Stimulated activated CD4-positive, alpha-beta T cell treated with anti-CD3 and anti-CD28 coated beads, Interleukin-2, amount 100 ng/mL, for 24 hours (primary cell): ENCODE data around the gene RNASE7.
"Not testable (repeated sequence)": the region's sequence is repeated elsewhere in the genome, so short reads cannot be mapped to it uniquely, and the experiment has no call there.

Source experiments
- DNase-seq, 2 donors: peaks; one replicate each; pipeline ENCODE4 v3.0.0-alpha.2; 2020

Gene RNASE7

GRCh38 chr14:21041676-21042433 lies at the start of gene RNASE7:
Gene RNASE7, plus strand, starts transcription at chr14:21042362. Its CDS starts 631 bp downstream, at chr14:21042993.
- no peak for DNase-seq

- DNase-seq = no peak
Measured at GRCh38 chr14:20996521-20996920, 45.6 kb upstream of the RNASE7 start.

- DNase-seq = no peak
Measured at GRCh38 chr14:20997115-20997514, 45.0 kb upstream of the RNASE7 start.

- DNase-seq = no peak
Measured at GRCh38 chr14:20997564-20997963, 44.6 kb upstream of the RNASE7 start.

- DNase-seq = no peak
Measured at GRCh38 chr14:20998139-20998538, 44.0 kb upstream of the RNASE7 start.

- DNase-seq = no peak
Measured at GRCh38 chr14:20998674-20999366, 43.3 kb upstream of the RNASE7 start, which contains the start of gene SLC39A2. Gene SLC39A2, plus strand, starts transcription at chr14:20999293. Its CDS starts 154 bp downstream, at chr14:20999447.

- DNase-seq = no peak
Measured at GRCh38 chr14:20999591-20999990, 42.6 kb upstream of the RNASE7 start.

- DNase-seq = no peak
Measured at GRCh38 chr14:21001218-21001617, 40.9 kb upstream of the RNASE7 start.

GRCh38 chr14:21003788-21004346 lies 38.3 kb upstream of the RNASE7 start:
- no peak for DNase-seq

- DNase-seq = not testable (repeated sequence)
Measured at GRCh38 chr14:21009721-21010120, 32.4 kb upstream of the RNASE7 start.

GRCh38 chr14:21011136-21011535 lies 31.0 kb upstream of the RNASE7 start:
- no peak for DNase-seq

GRCh38 chr14:21014761-21015190 lies 27.4 kb upstream of the RNASE7 start:
- peak; percentile 86 to 89 for DNase-seq

GRCh38 chr14:21015312-21015711 lies 26.9 kb upstream of the RNASE7 start:
- no peak for DNase-seq

- DNase-seq = no peak
Measured at GRCh38 chr14:21016413-21017190, 25.6 kb upstream of the RNASE7 start.

- DNase-seq = no peak
Measured at GRCh38 chr14:21017528-21018245, 24.5 kb upstream of the RNASE7 start.

- DNase-seq = no peak
Measured at GRCh38 chr14:21018286-21018685, 23.9 kb upstream of the RNASE7 start.

- no peak for DNase-seq
Measured at GRCh38 chr14:21018781-21019180, 23.4 kb upstream of the RNASE7 start.

- DNase-seq = no peak
Measured at GRCh38 chr14:21019366-21019765, 22.8 kb upstream of the RNASE7 start.

GRCh38 chr14:21020977-21021545 lies 21.1 kb upstream of the RNASE7 start:
- DNase-seq = no peak

GRCh38 chr14:21022686-21023085 lies 19.5 kb upstream of the RNASE7 start:
- no peak for DNase-seq

GRCh38 chr14:21023174-21023573 lies 19.0 kb upstream of the RNASE7 start:
- no peak for DNase-seq
